ACC112 (cell line): ENCODE data around the gene GGTA1.
"Not testable (repeated sequence)": the region's sequence is repeated elsewhere in the genome, so short reads cannot be mapped to it uniquely, and the experiment has no call there.

Experiments used
- H2AFZ ChIP-seq: fragments of 200-600 bp; sonication (generic); one replicate; pipeline ENCODE4 v1.6.0; 2017; ENCODE audit warnings: antibody characterized with exemption, low read length; ENCODE audit not compliant: unreplicated experiment
- H3K27ac ChIP-seq: fragments of 200-600 bp; sonication (generic); 2 replicates; pipeline ENCODE4 v1.5.1; 2014; ENCODE audit warnings: low read depth, mild to moderate bottlenecking, antibody characterized with exemption, low read length, moderate library complexity
- H3K27me3 ChIP-seq: fragments of 200-600 bp; sonication (generic); 2 replicates; pipeline ENCODE4 v1.6.1; 2014; ENCODE audit warnings: mild to moderate bottlenecking, antibody characterized with exemption, low read length, moderate library complexity, mixed read lengths; ENCODE audit not compliant: insufficient read depth
- H3K36me3 ChIP-seq: fragments of 200-600 bp; sonication (generic); 2 replicates; pipeline ENCODE4 v1.6.1; 2016; ENCODE audit warnings: mild to moderate bottlenecking, antibody characterized with exemption, low read length, moderate library complexity, mixed read lengths; ENCODE audit not compliant: insufficient read depth
- H3K4me1 ChIP-seq: fragments of 200-600 bp; sonication (generic); one replicate; pipeline ENCODE4 v1.6.1; 2016; ENCODE audit warnings: low read length, mixed read lengths; ENCODE audit not compliant: insufficient read depth, unreplicated experiment, control insufficient read depth
- H3K4me3 ChIP-seq: fragments of 200-600 bp; sonication (generic); 2 replicates; pipeline ENCODE4 v1.5.1; 2014; ENCODE audit warnings: mild to moderate bottlenecking, low read depth, low read length
- H3K79me2 ChIP-seq: fragments of 200-600 bp; sonication (generic); one replicate; pipeline ENCODE4 v1.6.0; 2016; ENCODE audit warnings: low read length; ENCODE audit not compliant: control insufficient read depth, unreplicated experiment, insufficient read depth

GGTA1 gene

GRCh38 chr9:121528642-121529041, 29.0 kb upstream of the GGTA1 start:
- Histone ChIP-seq H3K4me1 (peaks cover 3% of the 10 kb centered on the region), H3K27me3 (no peaks in the 10 kb centered on the region), H3K4me3 (no peak overlapping the region), H2AFZ (no peak overlapping the region), H3K27ac (no peak overlapping the region), H3K36me3 (no peaks in the 10 kb centered on the region), H3K79me2 (no peaks in the 10 kb centered on the region)

GRCh38 chr9:121527371-121527770, 27.7 kb upstream of the GGTA1 start:
- H2AFZ ChIP-seq = no peak overlapping the region
- H3K4me1 ChIP-seq = peaks cover 3% of the 10 kb centered on the region
- H3K36me3 ChIP-seq = no peaks in the 10 kb centered on the region
- H3K79me2 ChIP-seq = no peaks in the 10 kb centered on the region
- no peak overlapping the region for H3K27ac ChIP-seq
- no peaks in the 10 kb centered on the region for H3K27me3 ChIP-seq
- H3K4me3 ChIP-seq = no peak overlapping the region

GRCh38 chr9:121519688-121520087, 20.0 kb upstream of the GGTA1 start:
- not testable (repeated sequence) for H3K4me3 ChIP-seq, H3K4me1 ChIP-seq, H2AFZ ChIP-seq, H3K27ac ChIP-seq, H3K79me2 ChIP-seq, H3K36me3 ChIP-seq
- H3K27me3 ChIP-seq = peaks cover 35% of the 10 kb centered on the region

DNA sequence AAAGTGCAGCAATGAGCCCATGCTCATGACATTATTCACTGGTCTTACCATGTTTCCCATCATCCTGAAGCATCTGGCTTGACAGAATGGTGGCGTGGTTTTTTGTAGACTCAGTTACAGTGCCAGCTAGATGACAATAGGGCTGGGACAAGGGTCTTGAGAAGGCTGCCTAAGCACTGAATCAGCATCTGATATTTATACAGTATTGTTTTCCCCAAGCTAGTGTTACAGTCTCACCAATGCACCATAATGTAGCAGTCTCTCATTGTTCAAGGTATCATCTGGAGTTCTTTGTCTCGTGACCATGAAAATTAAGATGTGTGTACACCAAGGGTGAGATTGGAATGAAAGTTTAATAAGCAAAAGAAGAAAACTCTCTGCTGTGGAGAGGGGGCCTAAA, 19.0 kb upstream of the GGTA1 start:
- no peak overlapping the region for H2AFZ ChIP-seq
- H3K79me2 ChIP-seq = no peaks in the 10 kb centered on the region
- H3K4me1 ChIP-seq = no peaks in the 10 kb centered on the region
- no peak overlapping the region for H3K4me3 ChIP-seq
- no peak overlapping the region for H3K27ac ChIP-seq
- peaks cover 35% of the 10 kb centered on the region for H3K27me3 ChIP-seq
- H3K36me3 ChIP-seq = no peaks in the 10 kb centered on the region

DNA sequence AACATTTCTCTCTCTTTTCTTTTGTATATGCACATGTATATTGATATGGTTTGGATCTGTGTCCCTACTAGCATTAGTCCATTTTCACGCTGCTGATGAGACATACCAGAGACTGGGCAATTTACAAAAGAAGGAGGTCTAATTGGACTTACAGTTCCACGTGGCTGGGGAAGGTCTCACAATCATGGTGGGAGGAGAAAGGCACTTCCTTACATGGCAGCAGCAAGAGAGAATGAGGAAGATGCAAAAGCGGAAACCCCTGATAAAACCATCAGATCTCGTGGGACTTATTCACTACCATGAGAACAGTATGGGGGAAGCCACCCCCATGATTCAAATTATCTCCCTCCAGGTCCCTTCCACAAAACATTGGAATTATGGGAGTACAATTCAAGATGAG, 13.5 kb upstream of the GGTA1 start:
- H3K27me3 ChIP-seq, H3K4me3 ChIP-seq, H2AFZ ChIP-seq, H3K79me2 ChIP-seq, H3K27ac ChIP-seq, H3K36me3 ChIP-seq, H3K4me1 ChIP-seq: not testable (repeated sequence)

GRCh38 chr9:121510766-121511550, 11.3 kb upstream of the GGTA1 start:
- Histone ChIP-seq H3K27me3 (no peaks in the 10 kb centered on the region), H3K79me2 (no peaks in the 10 kb centered on the region), H3K4me1 (no peaks in the 10 kb centered on the region), H3K27ac (no peak overlapping the region), H2AFZ (no peak overlapping the region), H3K4me3 (no peak overlapping the region), H3K36me3 (no peaks in the 10 kb centered on the region)

DNA sequence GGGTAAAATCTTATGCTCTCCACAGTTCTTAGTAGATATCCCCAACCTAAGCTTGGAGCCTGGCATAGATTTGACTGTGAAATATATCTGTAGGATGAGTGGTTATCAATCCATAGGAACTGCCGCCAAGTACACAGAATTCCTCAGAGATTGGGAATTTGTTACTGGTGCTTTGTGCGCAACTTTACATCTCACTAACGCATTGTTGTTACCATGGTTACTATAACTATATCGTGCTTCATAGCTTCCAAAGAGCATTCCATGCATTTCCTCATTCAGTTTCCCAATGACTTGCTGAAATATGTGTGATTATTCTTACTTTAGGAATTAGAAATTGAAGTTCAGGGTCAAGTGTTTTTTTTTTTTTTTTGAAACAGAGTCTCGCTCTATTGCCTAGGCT, 9.5 kb upstream of the GGTA1 start:
- no peaks in the 10 kb centered on the region for H3K79me2 ChIP-seq
- H3K27me3 ChIP-seq = 0 out of 2 replicates have a peak, but pooled peaks cover 7% of the 10 kb centered on the region
- no peak overlapping the region for H3K4me3 ChIP-seq
- H3K36me3 ChIP-seq = no peaks in the 10 kb centered on the region
- no peak overlapping the region for H2AFZ ChIP-seq
- H3K27ac ChIP-seq = no peak overlapping the region
- H3K4me1 ChIP-seq = no peaks in the 10 kb centered on the region

DNA sequence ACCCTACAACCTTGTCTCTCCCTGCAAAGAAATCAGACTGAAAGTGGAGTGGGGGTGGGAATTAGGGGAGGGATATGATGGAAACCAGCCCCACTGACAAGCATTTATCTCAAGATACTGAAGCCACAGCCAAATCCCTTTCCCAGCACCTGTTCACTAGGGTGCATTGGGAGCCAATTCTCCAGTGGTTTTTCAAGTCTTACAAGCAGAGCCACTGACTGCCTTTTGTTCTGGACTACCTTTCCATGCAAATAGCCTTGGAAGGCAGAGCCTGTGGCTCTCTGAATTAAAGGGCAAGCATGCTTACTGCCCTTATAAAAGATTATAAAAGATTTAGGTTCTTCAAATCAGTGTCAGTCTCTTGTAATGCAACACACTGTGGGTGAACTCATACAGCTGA, 8.8 kb upstream of the GGTA1 start:
- H3K27me3 ChIP-seq = 0 out of 2 replicates have a peak, but pooled peaks cover 7% of the 10 kb centered on the region
- H3K4me3 ChIP-seq = no peak overlapping the region
- no peaks in the 10 kb centered on the region for H3K36me3 ChIP-seq
- no peak overlapping the region for H2AFZ ChIP-seq
- H3K4me1 ChIP-seq = no peaks in the 10 kb centered on the region
- no peak overlapping the region for H3K27ac ChIP-seq
- no peaks in the 10 kb centered on the region for H3K79me2 ChIP-seq

GRCh38 chr9:121505903-121506735, 6.5 kb upstream of the GGTA1 start:
- H3K27ac ChIP-seq = no peak overlapping the region
- H3K4me3 ChIP-seq = no peak overlapping the region
- H3K27me3 ChIP-seq = 0 out of 2 replicates have a peak, but pooled peaks cover 7% of the 10 kb centered on the region
- no peaks in the 10 kb centered on the region for H3K36me3 ChIP-seq
- H3K4me1 ChIP-seq = no peaks in the 10 kb centered on the region
- no peak overlapping the region for H2AFZ ChIP-seq
- no peaks in the 10 kb centered on the region for H3K79me2 ChIP-seq

GRCh38 chr9:121503444-121503843, 3.8 kb upstream of the GGTA1 start:
- Histone ChIP-seq H2AFZ (no peak overlapping the region), H3K4me3 (no peak overlapping the region), H3K4me1 (peaks cover 4% of the 10 kb centered on the region), H3K27ac (no peak overlapping the region), H3K79me2 (no peaks in the 10 kb centered on the region), H3K27me3 (peaks cover 20% of the 10 kb centered on the region; the same call in 1 of the 2 replicates), H3K36me3 (no peaks in the 10 kb centered on the region)

- Histone ChIP-seq H3K79me2 (no peaks in the 10 kb centered on the region), H3K27ac (no peak overlapping the region), H2AFZ (peak overlapping the region; percentile 10), H3K27me3 (peaks cover 33% of the 10 kb centered on the region), H3K4me1 (peaks cover 6% of the 10 kb centered on the region), H3K36me3 (no peaks in the 10 kb centered on the region), H3K4me3 (peak overlapping the region; percentile 72)
These were observed 478 bp upstream of the GGTA1 start for GRCh38 chr9:121500165-121500478.
